ENCODE data around the gene MYO18A. TPM values are rescaled to one million over a fixed set of nuclear protein-coding genes. Genes with fewer than 3 reads are reported as not detected.

Gene MYO18A
- total RNA-seq, 1 donor from 2014 or later = 30.0 TPM

GRCh38 chr17:29109477-29110371, 70.5 kb downstream of the MYO18A start:
- TF ChIP-seq CTCF (IDR thresholded peaks at IDR 0.05) = no peak
- Mint-ChIP-seq H3K4me1 (ENCODE audit: low read depth) (peaks cover 12% of the 10 kb centered on the region), H3K4me3 (ENCODE audit: unreplicated experiment) (no peak overlapping the region), H3K9me3 (ENCODE audit: low read depth) (no peaks in the 10 kb centered on the region), H3K27ac (ENCODE audit: unreplicated experiment) (no peak overlapping the region), H3K27me3 (ENCODE audit: low read depth) (no peaks in the 10 kb centered on the region), H3K36me3 (ENCODE audit: low read depth) (peaks cover 18% of the 10 kb centered on the region)
- DNase-seq (ENCODE audit: low spot score) = no peak

- H3K4me1 Mint-ChIP-seq (ENCODE audit: low read depth) = peaks cover 12% of the 10 kb centered on the region
- TF ChIP-seq CTCF (IDR thresholded peaks at IDR 0.05) = no peak
- H3K36me3 Mint-ChIP-seq (ENCODE audit: low read depth) = peaks cover 23% of the 10 kb centered on the region
- H3K9me3 Mint-ChIP-seq (ENCODE audit: low read depth) = no peaks in the 10 kb centered on the region
- H3K27ac Mint-ChIP-seq (ENCODE audit: unreplicated experiment) = no peak overlapping the region
- H3K4me3 Mint-ChIP-seq (ENCODE audit: unreplicated experiment) = no peak overlapping the region
- H3K27me3 Mint-ChIP-seq (ENCODE audit: low read depth) = no peaks in the 10 kb centered on the region
- no peak for DNase-seq (ENCODE audit: low spot score)
Measured at GRCh38 chr17:29108823-29109476, 71.2 kb downstream of the MYO18A start.

- no peak overlapping the region for H3K27ac Mint-ChIP-seq (ENCODE audit: unreplicated experiment)
Measured at GRCh38 chr17:29107933-29108822, 72.0 kb downstream of the MYO18A start.

GRCh38 chr17:29107084-29107483, 73.1 kb downstream of the MYO18A start:
- Mint-ChIP-seq H3K36me3 (ENCODE audit: low read depth) (peaks cover 33% of the 10 kb centered on the region), H3K27ac (ENCODE audit: unreplicated experiment) (no peak overlapping the region), H3K27me3 (ENCODE audit: low read depth) (no peaks in the 10 kb centered on the region), H3K9me3 (ENCODE audit: low read depth) (no peaks in the 10 kb centered on the region), H3K4me1 (ENCODE audit: low read depth) (peaks cover 3% of the 10 kb centered on the region), H3K4me3 (ENCODE audit: unreplicated experiment) (no peak overlapping the region)
- no peak for DNase-seq (ENCODE audit: low spot score)
- no peak for TF ChIP-seq CTCF (IDR thresholded peaks at IDR 0.05)

More at GRCh38 chr17:29107933-29108822, 72.0 kb downstream of the MYO18A start:
- H3K4me3 Mint-ChIP-seq (ENCODE audit: unreplicated experiment) = no peak overlapping the region
- peaks cover 27% of the 10 kb centered on the region for H3K36me3 Mint-ChIP-seq (ENCODE audit: low read depth)
- H3K9me3 Mint-ChIP-seq (ENCODE audit: low read depth) = no peaks in the 10 kb centered on the region
- DNase-seq (ENCODE audit: low spot score) = no peak
- no peaks in the 10 kb centered on the region for H3K27me3 Mint-ChIP-seq (ENCODE audit: low read depth)
- no peak for TF ChIP-seq CTCF (IDR thresholded peaks at IDR 0.05)
- peaks cover 12% of the 10 kb centered on the region for H3K4me1 Mint-ChIP-seq (ENCODE audit: low read depth)

- H3K27ac Mint-ChIP-seq (ENCODE audit: unreplicated experiment) = no peak overlapping the region
- TF ChIP-seq CTCF (IDR thresholded peaks at IDR 0.05) = no peak
- H3K36me3 Mint-ChIP-seq (ENCODE audit: low read depth) = peaks cover 30% of the 10 kb centered on the region
Measured at GRCh38 chr17:29103341-29103740, 76.9 kb downstream of the MYO18A start.

More at GRCh38 chr17:29103341-29103740, 76.9 kb downstream of the MYO18A start:
- H3K27me3 Mint-ChIP-seq (ENCODE audit: low read depth) = no peaks in the 10 kb centered on the region
- H3K4me1 Mint-ChIP-seq (ENCODE audit: low read depth) = no peaks in the 10 kb centered on the region
- H3K4me3 Mint-ChIP-seq (ENCODE audit: unreplicated experiment) = no peak overlapping the region
- no peaks in the 10 kb centered on the region for H3K9me3 Mint-ChIP-seq (ENCODE audit: low read depth)
- DNase-seq (ENCODE audit: low spot score) = no peak

Data from chondrocyte (in vitro differentiated cells).